Measurements from ENCODE around the gene CFAP77. TPM values are rescaled to one million over a fixed set of nuclear protein-coding genes. Genes with fewer than 3 reads are reported as not detected.

Gene CFAP77
- total and polyA plus RNA-seq, 2 of the 8 experiments (the other 6 are each of a cell fraction or from before 2014, with no cell fraction given) = 0.63 to 0.97 TPM

DNA sequence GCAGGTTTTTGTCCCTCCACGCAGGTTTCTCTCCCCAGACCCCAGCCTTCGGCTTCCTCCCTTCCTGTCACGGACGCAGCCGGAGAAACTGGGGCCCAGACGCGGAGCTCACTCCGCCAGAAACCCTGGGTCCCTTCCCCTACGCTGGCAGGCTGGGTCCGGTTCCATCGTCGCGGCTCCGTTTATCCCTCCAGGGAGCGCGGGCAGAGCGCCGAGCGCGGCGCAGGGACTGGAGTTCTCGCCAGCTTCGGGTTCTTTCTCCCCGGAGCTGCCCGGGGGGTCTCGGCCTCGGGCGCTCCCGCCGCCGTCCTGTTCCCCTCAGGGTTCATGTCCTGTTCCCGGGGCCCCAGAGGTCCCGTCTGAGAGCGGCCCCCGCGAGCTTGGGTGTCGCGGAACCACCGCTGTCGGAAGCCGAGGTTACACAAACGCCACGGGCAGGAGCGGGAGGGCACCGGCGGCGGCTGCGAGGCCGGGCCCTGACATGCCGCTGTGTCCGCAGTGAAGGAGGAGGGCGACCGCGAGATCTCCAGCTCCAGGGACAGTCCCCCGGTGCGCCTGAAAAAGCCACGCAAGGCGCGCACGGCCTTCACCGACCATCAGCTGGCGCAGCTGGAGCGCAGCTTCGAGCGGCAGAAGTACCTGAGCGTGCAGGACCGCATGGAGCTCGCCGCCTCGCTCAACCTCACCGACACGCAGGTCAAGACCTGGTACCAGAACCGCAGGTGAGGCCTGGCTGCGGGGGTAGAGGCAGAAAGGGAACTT, 177.0 kb downstream of the CFAP77 start (continued):
- TF ChIP-seq, protein P1, sequence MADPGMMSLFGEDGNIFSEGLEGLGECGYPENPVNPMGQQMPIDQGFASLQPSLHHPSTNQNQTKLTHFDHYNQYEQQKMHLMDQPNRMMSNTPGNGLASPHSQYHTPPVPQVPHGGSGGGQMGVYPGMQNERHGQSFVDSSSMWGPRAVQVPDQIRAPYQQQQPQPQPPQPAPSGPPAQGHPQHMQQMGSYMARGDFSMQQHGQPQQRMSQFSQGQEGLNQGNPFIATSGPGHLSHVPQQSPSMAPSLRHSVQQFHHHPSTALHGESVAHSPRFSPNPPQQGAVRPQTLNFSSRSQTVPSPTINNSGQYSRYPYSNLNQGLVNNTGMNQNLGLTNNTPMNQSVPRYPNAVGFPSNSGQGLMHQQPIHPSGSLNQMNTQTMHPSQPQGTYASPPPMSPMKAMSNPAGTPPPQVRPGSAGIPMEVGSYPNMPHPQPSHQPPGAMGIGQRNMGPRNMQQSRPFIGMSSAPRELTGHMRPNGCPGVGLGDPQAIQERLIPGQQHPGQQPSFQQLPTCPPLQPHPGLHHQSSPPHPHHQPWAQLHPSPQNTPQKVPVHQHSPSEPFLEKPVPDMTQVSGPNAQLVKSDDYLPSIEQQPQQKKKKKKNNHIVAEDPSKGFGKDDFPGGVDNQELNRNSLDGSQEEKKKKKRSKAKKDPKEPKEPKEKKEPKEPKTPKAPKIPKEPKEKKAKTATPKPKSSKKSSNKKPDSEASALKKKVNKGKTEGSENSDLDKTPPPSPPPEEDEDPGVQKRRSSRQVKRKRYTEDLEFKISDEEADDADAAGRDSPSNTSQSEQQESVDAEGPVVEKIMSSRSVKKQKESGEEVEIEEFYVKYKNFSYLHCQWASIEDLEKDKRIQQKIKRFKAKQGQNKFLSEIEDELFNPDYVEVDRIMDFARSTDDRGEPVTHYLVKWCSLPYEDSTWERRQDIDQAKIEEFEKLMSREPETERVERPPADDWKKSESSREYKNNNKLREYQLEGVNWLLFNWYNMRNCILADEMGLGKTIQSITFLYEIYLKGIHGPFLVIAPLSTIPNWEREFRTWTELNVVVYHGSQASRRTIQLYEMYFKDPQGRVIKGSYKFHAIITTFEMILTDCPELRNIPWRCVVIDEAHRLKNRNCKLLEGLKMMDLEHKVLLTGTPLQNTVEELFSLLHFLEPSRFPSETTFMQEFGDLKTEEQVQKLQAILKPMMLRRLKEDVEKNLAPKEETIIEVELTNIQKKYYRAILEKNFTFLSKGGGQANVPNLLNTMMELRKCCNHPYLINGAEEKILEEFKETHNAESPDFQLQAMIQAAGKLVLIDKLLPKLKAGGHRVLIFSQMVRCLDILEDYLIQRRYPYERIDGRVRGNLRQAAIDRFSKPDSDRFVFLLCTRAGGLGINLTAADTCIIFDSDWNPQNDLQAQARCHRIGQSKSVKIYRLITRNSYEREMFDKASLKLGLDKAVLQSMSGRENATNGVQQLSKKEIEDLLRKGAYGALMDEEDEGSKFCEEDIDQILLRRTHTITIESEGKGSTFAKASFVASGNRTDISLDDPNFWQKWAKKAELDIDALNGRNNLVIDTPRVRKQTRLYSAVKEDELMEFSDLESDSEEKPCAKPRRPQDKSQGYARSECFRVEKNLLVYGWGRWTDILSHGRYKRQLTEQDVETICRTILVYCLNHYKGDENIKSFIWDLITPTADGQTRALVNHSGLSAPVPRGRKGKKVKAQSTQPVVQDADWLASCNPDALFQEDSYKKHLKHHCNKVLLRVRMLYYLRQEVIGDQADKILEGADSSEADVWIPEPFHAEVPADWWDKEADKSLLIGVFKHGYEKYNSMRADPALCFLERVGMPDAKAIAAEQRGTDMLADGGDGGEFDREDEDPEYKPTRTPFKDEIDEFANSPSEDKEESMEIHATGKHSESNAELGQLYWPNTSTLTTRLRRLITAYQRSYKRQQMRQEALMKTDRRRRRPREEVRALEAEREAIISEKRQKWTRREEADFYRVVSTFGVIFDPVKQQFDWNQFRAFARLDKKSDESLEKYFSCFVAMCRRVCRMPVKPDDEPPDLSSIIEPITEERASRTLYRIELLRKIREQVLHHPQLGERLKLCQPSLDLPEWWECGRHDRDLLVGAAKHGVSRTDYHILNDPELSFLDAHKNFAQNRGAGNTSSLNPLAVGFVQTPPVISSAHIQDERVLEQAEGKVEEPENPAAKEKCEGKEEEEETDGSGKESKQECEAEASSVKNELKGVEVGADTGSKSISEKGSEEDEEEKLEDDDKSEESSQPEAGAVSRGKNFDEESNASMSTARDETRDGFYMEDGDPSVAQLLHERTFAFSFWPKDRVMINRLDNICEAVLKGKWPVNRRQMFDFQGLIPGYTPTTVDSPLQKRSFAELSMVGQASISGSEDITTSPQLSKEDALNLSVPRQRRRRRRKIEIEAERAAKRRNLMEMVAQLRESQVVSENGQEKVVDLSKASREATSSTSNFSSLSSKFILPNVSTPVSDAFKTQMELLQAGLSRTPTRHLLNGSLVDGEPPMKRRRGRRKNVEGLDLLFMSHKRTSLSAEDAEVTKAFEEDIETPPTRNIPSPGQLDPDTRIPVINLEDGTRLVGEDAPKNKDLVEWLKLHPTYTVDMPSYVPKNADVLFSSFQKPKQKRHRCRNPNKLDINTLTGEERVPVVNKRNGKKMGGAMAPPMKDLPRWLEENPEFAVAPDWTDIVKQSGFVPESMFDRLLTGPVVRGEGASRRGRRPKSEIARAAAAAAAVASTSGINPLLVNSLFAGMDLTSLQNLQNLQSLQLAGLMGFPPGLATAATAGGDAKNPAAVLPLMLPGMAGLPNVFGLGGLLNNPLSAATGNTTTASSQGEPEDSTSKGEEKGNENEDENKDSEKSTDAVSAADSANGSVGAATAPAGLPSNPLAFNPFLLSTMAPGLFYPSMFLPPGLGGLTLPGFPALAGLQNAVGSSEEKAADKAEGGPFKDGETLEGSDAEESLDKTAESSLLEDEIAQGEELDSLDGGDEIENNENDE (IDR thresholded peaks at IDR 0.05; ENCODE audit: insufficient replicate concordance, low read length) = no peak
- TF ChIP-seq KDM4A (IDR thresholded peaks at IDR 0.05; ENCODE audit: low read depth, low read length, severe bottlenecking) (peak; percentile 30), CBX8 (IDR thresholded peaks at IDR 0.05; ENCODE audit: borderline replicate concordance, low read depth, low read length) (peak; percentile 6; the same call in 1 of the 2 replicates), SUZ12 (IDR thresholded peaks at IDR 0.05; ENCODE audit: low read length) (peak; percentile 79), FOSL1 (IDR thresholded peaks at IDR 0.05; ENCODE audit: insufficient read depth, low read depth, low read length) (no peak), EZH2 (IDR thresholded peaks at IDR 0.05; ENCODE audit: low read depth, low read length, severe bottlenecking) (peak; percentile 81)

All from H1 (cell line).